Neural cell (in vitro differentiated cells): ENCODE results near the gene SMIM44. TPM values are rescaled to one million over a fixed set of nuclear protein-coding genes. Genes with fewer than 3 reads are reported as not detected.

Source experiments
- H2AFZ ChIP-seq: fragments of 200-600, 300-800 bp; sonication (generic), shearing (Covaris generic); 2 replicates; pipeline ENCODE4 v1.6.0; 2014; ENCODE audit warnings: low read depth, mild to moderate bottlenecking, antibody characterized with exemption, low read length, moderate library complexity
- H3F3A ChIP-seq: fragments of 200-600 bp; shearing (Covaris generic); 2 replicates; pipeline ENCODE4 v1.6.1; 2016; ENCODE audit warnings: mild to moderate bottlenecking, moderate library complexity, mixed read lengths, antibody characterized with exemption, low read length; ENCODE audit not compliant: insufficient read depth, poor library complexity, severe bottlenecking
- H3K27ac ChIP-seq: fragments of 200-600, 300-800 bp; sonication (generic), shearing (Covaris generic); 2 replicates; pipeline ENCODE4 v1.5.1; 2014; ENCODE audit warnings: mild to moderate bottlenecking, low read length, moderate library complexity
- H3K27me3 ChIP-seq: fragments of 300-800, 200-600 bp; sonication (generic), shearing (Covaris generic); 2 replicates; pipeline ENCODE4 v1.6.0; 2014; ENCODE audit warnings: mild to moderate bottlenecking, low read depth, low read length, moderate library complexity; ENCODE audit not compliant: insufficient read depth
- H3K36me3 ChIP-seq: fragments of 300-800, 200-600 bp; sonication (generic), shearing (Covaris generic); 2 replicates; pipeline ENCODE4 v1.5.1; 2014; ENCODE audit warnings: mild to moderate bottlenecking, antibody characterized with exemption, low read length, moderate library complexity; ENCODE audit not compliant: insufficient read depth
- H3K4me2 ChIP-seq: fragments of 300-800, 200-600 bp; sonication (generic), shearing (Covaris generic); 2 replicates; pipeline ENCODE4 v1.6.0; 2014; ENCODE audit warnings: mild to moderate bottlenecking, low read length
- H3K4me3 ChIP-seq: fragments of 300-800, 200-600 bp; sonication (generic), shearing (Covaris generic); 2 replicates; pipeline ENCODE4 v1.5.1; 2014; ENCODE audit warnings: mild to moderate bottlenecking, low read length, moderate library complexity
- H3K79me2 ChIP-seq: fragments of 200-600 bp; shearing (Covaris generic); replicated peaks from 2 replicates; pipeline ENCODE4 v1.6.0; 2014; ENCODE audit warnings: mild to moderate bottlenecking, low read length, moderate library complexity; ENCODE audit not compliant: insufficient read depth
- H3K9ac ChIP-seq: fragments of 300-800, 200-600 bp; sonication (generic), shearing (Covaris generic); 2 replicates; pipeline ENCODE4 v1.6.1; 2016; ENCODE audit warnings: mild to moderate bottlenecking, low read length, mixed read lengths
- H3K9me2 ChIP-seq: fragments of 200-600 bp; shearing (Covaris generic); 2 replicates; pipeline ENCODE4 v1.6.1; 2016; ENCODE audit warnings: mild to moderate bottlenecking, low read length, mixed read lengths; ENCODE audit not compliant: insufficient read depth
- H3K9me3 ChIP-seq: fragments of 200-600, 300-800 bp; sonication (generic), shearing (Covaris generic); 2 replicates; pipeline ENCODE4 v1.6.1; 2016; ENCODE audit warnings: mild to moderate bottlenecking, mixed run types, low read length, moderate library complexity, mixed read lengths
- H4K20me1 ChIP-seq: fragments of 200-600 bp; shearing (Covaris generic); 2 replicates; pipeline ENCODE4 v1.6.1; 2016; ENCODE audit warnings: mild to moderate bottlenecking, mixed run types; ENCODE audit not compliant: insufficient read depth
- EP300 ChIP-seq: fragments of 450-650 bp; conservative IDR thresholded peaks from 2 replicates; pipeline ENCODE4 v1.6.1; 2014; ENCODE audit warnings: antibody characterized with exemption, mild to moderate bottlenecking, moderate library complexity; ENCODE audit not compliant: poor library complexity, severe bottlenecking
- EZH2 ChIP-seq: fragments of 200-600, 300-800 bp; shearing (Covaris generic), sonication (generic); IDR thresholded peaks from 2 replicates; pipeline ENCODE4 v1.6.1; 2014; ENCODE audit warnings: antibody characterized with exemption, low read length, borderline replicate concordance, mild to moderate bottlenecking; ENCODE audit not compliant: insufficient read depth, poor library complexity, severe bottlenecking
- MXI1 ChIP-seq: fragments of 450-650 bp; conservative IDR thresholded peaks from 2 replicates; pipeline ENCODE4 v1.6.1; 2014; ENCODE audit warnings: antibody characterized with exemption, mild to moderate bottlenecking; ENCODE audit not compliant: poor library complexity, severe bottlenecking
- POLR2AphosphoS5 ChIP-seq: IDR thresholded peaks from 2 replicates; pipeline ENCODE4 v1.6.1; 2012
- RAD21 ChIP-seq: fragments of 450-650 bp; conservative IDR thresholded peaks from 2 replicates; pipeline ENCODE4 v1.6.1; 2014; ENCODE audit warnings: antibody characterized with exemption, mild to moderate bottlenecking, moderate library complexity
- SMC3 ChIP-seq: fragments of 450-650 bp; conservative IDR thresholded peaks from 2 replicates; pipeline ENCODE4 v1.6.1; 2014; ENCODE audit warnings: antibody characterized with exemption, mild to moderate bottlenecking, moderate library complexity; ENCODE audit not compliant: poor library complexity
- TAF1 ChIP-seq: IDR thresholded peaks from 2 replicates; pipeline ENCODE4 v1.6.1; 2012; ENCODE audit warnings: low read depth
- polyA plus RNA-seq: library from polyadenylated mRNA; depleted of rRNA; stranded (reverse); fragments of >200 nt; gene quantifications from 2 replicates; pipeline ENCODE4 v1.2.3, GENCODE V29; 2014
- TF ChIP-seq, protein P1 (sequence below): IDR thresholded peaks from 2 replicates; pipeline ENCODE4 v1.6.1; 2012; ENCODE audit warnings: borderline replicate concordance
- TF ChIP-seq, protein P2 (sequence below): fragments of 450-650 bp; IDR thresholded peaks from 2 replicates; pipeline ENCODE4 v1.5.1; 2014; ENCODE audit warnings: antibody characterized with exemption, mild to moderate bottlenecking, moderate library complexity; ENCODE audit not compliant: poor library complexity, severe bottlenecking

SMIM44 gene
- polyA plus RNA-seq, 1 donor from 2014 or later = not detected

DNA sequence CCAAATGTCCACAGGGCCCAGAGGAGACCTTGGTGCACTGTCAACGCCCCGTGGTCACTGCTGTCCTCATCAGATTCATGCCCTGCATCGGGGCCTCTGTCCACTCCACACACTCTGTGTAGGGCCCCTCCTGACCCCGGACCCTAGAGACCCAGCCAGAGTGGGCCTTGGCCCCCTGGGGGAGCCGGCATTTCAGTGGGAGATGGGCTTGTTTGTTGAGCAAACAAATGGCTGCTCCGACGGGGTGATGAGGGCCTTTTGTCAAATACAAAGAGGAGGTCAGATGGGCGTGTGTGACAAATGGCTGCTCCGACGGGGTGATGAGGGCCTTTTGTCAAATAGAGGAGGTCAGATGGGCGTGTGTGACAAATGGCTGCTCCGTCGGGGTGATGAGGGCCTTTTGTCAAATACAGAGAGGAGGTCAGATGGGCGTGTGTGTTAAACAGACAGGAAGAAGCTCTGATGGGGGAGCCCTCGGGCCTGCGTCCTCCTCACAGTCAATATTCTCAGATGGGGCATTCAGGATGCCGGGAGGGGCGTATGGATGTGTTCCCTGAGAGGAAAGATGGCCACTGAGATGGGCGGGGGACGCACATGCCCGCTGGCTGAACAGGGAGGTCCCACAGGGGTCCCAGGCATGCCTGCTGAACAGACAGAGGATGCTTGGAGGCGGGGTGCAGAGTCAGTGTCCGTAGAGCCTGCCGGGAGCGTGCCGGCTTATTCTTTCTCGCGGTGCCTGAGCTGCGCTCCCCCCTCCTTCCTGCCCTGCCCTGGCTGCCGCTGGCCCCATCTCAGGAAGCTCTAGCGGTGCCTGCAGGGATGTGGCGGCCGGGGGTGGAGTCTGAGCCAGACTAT, 39.2 kb downstream of the SMIM44 start:
- Histone ChIP-seq H3K4me2 (no peak overlapping the region), H3K4me3 (peak overlapping the region; percentile 47)

DNA sequence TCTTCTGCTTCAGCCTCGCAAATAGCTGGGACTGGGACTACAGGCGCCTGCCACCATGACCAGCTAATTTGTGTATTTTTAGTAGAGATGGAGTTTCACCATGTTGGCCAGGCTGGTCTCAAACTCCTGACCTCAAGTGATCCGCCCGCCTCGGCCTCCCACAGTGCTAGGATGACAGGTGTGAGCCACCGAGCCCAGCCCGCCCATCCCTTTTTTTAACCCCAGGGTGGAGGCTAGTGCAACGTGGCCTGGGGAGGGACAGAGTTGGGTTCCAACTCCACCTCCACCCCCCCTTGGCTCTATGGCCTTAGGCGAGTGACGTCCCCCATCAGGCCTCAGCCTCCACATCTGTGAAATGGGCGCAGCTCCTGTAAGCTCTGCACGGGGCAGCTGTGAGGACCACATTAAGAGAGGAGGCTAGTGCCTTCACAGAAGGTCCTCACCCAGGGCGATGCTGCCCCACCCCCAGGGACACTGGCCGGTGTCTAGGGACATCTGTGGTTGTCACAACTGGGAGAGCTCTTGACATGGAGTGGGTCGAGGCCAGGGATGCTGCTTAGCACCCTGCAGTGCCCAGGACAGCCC, 40.7 kb downstream of the SMIM44 start:
- Histone ChIP-seq H3K79me2 (no peaks in the 10 kb centered on the region), H3K36me3 (no peaks in the 10 kb centered on the region), H3K9me3 (no peaks in the 10 kb centered on the region), H3K27me3 (no peaks in the 10 kb centered on the region), H3K4me2 (no peak overlapping the region), H3K9ac (no peak overlapping the region), H3F3A (no peaks in the 10 kb centered on the region), H3K27ac (no peak overlapping the region), H2AFZ (no peak overlapping the region), H3K9me2 (no peaks in the 10 kb centered on the region), H3K4me3 (no peak overlapping the region), H4K20me1 (no peaks in the 10 kb centered on the region)
- TF ChIP-seq TAF1 = no peak
- TF ChIP-seq, protein P1, sequence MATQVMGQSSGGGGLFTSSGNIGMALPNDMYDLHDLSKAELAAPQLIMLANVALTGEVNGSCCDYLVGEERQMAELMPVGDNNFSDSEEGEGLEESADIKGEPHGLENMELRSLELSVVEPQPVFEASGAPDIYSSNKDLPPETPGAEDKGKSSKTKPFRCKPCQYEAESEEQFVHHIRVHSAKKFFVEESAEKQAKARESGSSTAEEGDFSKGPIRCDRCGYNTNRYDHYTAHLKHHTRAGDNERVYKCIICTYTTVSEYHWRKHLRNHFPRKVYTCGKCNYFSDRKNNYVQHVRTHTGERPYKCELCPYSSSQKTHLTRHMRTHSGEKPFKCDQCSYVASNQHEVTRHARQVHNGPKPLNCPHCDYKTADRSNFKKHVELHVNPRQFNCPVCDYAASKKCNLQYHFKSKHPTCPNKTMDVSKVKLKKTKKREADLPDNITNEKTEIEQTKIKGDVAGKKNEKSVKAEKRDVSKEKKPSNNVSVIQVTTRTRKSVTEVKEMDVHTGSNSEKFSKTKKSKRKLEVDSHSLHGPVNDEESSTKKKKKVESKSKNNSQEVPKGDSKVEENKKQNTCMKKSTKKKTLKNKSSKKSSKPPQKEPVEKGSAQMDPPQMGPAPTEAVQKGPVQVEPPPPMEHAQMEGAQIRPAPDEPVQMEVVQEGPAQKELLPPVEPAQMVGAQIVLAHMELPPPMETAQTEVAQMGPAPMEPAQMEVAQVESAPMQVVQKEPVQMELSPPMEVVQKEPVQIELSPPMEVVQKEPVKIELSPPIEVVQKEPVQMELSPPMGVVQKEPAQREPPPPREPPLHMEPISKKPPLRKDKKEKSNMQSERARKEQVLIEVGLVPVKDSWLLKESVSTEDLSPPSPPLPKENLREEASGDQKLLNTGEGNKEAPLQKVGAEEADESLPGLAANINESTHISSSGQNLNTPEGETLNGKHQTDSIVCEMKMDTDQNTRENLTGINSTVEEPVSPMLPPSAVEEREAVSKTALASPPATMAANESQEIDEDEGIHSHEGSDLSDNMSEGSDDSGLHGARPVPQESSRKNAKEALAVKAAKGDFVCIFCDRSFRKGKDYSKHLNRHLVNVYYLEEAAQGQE = no peak
- no peak for TF ChIP-seq RAD21
- TF ChIP-seq EZH2 = no peak
- TF ChIP-seq POLR2AphosphoS5 = no peak
- TF ChIP-seq SMC3 = no peak
- TF ChIP-seq, protein P2, sequence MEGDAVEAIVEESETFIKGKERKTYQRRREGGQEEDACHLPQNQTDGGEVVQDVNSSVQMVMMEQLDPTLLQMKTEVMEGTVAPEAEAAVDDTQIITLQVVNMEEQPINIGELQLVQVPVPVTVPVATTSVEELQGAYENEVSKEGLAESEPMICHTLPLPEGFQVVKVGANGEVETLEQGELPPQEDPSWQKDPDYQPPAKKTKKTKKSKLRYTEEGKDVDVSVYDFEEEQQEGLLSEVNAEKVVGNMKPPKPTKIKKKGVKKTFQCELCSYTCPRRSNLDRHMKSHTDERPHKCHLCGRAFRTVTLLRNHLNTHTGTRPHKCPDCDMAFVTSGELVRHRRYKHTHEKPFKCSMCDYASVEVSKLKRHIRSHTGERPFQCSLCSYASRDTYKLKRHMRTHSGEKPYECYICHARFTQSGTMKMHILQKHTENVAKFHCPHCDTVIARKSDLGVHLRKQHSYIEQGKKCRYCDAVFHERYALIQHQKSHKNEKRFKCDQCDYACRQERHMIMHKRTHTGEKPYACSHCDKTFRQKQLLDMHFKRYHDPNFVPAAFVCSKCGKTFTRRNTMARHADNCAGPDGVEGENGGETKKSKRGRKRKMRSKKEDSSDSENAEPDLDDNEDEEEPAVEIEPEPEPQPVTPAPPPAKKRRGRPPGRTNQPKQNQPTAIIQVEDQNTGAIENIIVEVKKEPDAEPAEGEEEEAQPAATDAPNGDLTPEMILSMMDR = no peak
- TF ChIP-seq EP300 = no peak
- TF ChIP-seq MXI1 = no peak

More for the DNA sequence above, 39.2 kb downstream of the SMIM44 start:
- TF ChIP-seq MXI1 (peak; percentile 1), POLR2AphosphoS5 (no peak), EP300 (no peak)
- TF ChIP-seq, protein P2 = peak; percentile 16
- Histone ChIP-seq H3K9me3 (no peaks in the 10 kb centered on the region), H3K36me3 (no peaks in the 10 kb centered on the region), H3K27me3 (no peaks in the 10 kb centered on the region), H3K79me2 (no peaks in the 10 kb centered on the region), H3K9ac (peak overlapping the region; percentile 62), H3F3A (no peaks in the 10 kb centered on the region), H4K20me1 (no peaks in the 10 kb centered on the region), H3K9me2 (no peaks in the 10 kb centered on the region), H2AFZ (peak overlapping the region; percentile 45), H3K27ac (peak overlapping the region; percentile 24)
